ENCODE results near the gene HELZ.

DNA sequence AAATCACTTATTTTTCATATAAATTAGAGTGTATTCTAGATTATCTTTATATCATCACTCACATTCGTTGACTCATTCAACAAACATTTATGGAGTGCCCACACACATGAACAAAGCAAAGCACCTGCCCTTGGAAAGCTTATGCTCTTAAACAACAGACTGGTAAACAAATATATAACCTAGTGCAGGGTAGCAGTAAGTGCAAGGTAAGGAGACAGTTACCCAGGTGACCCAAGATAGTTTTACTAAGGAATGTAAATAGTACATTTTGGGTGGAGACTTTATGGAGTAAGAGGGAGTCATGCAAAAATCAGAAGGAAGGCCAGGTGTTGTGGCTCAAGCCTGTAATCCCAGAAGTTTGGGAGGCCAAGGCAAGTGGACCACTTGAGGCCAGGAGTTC is 40.4 kb upstream of the HELZ start:
- TF ChIP-seq POLR2A (IDR thresholded peaks at IDR 0.05; ENCODE audit: borderline replicate concordance, extremely low read depth, insufficient read depth, insufficient read length) (no peak), RAD21 (IDR thresholded peaks at IDR 0.05; ENCODE audit: low read depth) (no peak), EGR1 (IDR thresholded peaks at IDR 0.05; ENCODE audit: low read depth) (no peak), EZH2 (IDR thresholded peaks at IDR 0.05) (no peak), JUND (IDR thresholded peaks at IDR 0.05) (no peak), POLR2AphosphoS5 (IDR thresholded peaks at IDR 0.05; ENCODE audit: low read depth, low read length) (no peak), ZNF274 (IDR thresholded peaks at IDR 0.05; ENCODE audit: low read depth, low read length) (no peak)
- TF ChIP-seq, protein P1, sequence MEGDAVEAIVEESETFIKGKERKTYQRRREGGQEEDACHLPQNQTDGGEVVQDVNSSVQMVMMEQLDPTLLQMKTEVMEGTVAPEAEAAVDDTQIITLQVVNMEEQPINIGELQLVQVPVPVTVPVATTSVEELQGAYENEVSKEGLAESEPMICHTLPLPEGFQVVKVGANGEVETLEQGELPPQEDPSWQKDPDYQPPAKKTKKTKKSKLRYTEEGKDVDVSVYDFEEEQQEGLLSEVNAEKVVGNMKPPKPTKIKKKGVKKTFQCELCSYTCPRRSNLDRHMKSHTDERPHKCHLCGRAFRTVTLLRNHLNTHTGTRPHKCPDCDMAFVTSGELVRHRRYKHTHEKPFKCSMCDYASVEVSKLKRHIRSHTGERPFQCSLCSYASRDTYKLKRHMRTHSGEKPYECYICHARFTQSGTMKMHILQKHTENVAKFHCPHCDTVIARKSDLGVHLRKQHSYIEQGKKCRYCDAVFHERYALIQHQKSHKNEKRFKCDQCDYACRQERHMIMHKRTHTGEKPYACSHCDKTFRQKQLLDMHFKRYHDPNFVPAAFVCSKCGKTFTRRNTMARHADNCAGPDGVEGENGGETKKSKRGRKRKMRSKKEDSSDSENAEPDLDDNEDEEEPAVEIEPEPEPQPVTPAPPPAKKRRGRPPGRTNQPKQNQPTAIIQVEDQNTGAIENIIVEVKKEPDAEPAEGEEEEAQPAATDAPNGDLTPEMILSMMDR (IDR thresholded peaks at IDR 0.05 in 2 of 3, conservative IDR thresholded peaks at IDR 0.05 in 1 of 3; ENCODE audit: borderline replicate concordance in 1 of 3, insufficient read depth in 1 of 3, low read depth in 2 of 3, low read length in 2 of 3) = no peak
- TF ChIP-seq, protein P2, sequence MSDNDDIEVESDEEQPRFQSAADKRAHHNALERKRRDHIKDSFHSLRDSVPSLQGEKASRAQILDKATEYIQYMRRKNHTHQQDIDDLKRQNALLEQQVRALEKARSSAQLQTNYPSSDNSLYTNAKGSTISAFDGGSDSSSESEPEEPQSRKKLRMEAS (IDR thresholded peaks at IDR 0.05) = no peak
- TF ChIP-seq, protein P3, sequence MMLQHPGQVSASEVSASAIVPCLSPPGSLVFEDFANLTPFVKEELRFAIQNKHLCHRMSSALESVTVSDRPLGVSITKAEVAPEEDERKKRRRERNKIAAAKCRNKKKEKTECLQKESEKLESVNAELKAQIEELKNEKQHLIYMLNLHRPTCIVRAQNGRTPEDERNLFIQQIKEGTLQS (IDR thresholded peaks at IDR 0.05) = no peak
- TF ChIP-seq, protein P4, sequence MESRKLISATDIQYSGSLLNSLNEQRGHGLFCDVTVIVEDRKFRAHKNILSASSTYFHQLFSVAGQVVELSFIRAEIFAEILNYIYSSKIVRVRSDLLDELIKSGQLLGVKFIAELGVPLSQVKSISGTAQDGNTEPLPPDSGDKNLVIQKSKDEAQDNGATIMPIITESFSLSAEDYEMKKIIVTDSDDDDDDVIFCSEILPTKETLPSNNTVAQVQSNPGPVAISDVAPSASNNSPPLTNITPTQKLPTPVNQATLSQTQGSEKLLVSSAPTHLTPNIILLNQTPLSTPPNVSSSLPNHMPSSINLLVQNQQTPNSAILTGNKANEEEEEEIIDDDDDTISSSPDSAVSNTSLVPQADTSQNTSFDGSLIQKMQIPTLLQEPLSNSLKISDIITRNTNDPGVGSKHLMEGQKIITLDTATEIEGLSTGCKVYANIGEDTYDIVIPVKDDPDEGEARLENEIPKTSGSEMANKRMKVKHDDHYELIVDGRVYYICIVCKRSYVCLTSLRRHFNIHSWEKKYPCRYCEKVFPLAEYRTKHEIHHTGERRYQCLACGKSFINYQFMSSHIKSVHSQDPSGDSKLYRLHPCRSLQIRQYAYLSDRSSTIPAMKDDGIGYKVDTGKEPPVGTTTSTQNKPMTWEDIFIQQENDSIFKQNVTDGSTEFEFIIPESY (IDR thresholded peaks at IDR 0.05; ENCODE audit: extremely low read depth, insufficient replicate concordance, low read length) = no peak
